GM18511 (cell line): Measurements from ENCODE around the gene SDF4.

Experiments used
- ATAC-seq: cut with Tn5 transposase; IDR thresholded peaks from one replicate; pipeline ENCODE4 v1.9.1; 2021; ENCODE audit warnings: mild to moderate bottlenecking, moderate library complexity; ENCODE audit not compliant: unreplicated experiment

Gene SDF4

DNA sequence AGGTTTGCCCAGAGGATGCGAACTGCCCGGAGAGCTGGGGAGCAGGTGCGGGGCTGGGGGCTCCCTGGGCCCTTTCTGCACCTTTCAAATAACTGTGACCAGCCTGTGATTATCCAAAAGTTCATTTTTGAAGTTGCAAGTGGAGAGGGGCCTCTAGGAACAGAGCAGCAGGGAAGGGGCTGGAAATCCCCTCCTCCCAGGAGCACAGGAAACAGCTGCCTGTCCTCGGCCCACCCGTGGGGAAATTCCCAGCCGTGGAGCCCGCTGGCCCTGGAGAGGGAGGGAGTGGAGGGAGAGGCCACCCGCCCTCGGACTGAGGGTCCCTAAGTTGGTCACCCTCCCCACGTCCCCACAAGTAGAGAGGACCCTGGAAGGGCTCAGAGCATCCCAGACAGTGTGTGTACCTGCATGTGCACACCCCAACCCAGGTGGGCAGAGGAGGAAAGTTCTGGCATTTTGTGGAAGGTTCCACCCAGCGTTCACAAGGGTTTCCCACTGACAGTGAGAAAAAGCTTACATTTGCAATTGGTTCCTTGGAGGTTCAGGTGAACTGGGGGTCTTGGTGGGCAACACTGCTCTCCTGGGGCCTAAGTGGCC, 16.6 kb downstream of the SDF4 start:
- no peak for ATAC-seq

DNA sequence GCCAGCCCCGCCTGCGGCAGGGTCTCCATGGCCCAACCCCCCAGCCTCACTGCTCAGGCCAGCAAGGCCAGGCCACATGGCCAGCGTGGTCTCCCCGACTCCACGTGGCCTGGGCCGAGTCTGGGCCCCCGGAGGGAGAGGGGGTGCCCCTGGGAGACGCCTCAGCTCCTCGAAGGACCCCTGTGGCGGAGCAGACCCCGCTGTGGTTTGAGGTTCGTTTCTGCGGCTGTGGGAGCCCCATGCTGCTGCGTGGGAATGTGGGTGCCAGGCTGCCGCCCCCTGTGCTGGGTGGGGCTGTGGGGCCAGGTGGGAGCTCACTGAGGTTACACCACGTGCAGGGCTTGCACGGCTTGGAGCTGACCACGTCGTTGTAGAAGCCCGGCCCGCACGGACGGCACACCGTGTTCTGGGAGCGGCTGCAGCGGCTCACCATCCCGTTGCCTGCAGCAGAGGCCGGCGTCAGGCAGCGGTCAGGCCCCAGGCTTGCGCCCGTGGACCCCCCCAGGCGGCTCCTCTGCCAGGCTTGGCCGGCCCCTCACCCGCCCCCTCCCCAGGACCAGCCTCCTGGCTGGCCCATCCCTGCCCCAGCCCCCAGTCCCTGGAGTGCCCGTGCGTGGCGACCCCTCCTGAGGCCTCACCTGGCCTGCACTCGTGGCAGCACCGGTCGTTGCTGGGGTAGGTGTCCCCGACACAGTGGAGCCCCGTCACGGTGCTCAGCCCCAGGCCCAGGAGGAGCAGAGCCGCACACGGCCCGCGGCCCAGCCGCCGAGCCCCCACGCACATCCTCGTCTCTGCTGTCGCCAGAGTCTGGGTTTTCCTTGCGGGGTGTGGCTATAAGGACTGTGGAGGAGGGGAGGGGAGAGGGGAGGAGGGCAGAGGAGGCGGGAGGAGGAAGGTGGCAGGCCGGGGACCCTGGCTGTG, 18.2 kb downstream of the SDF4 start, which contains the start of gene TNFRSF4:
TNFRSF4 (minus strand) TSS at position 809 of the 921 bp plus-strand sequence; CDS start at position 783, 26 bp downstream.
- no peak for ATAC-seq

DNA sequence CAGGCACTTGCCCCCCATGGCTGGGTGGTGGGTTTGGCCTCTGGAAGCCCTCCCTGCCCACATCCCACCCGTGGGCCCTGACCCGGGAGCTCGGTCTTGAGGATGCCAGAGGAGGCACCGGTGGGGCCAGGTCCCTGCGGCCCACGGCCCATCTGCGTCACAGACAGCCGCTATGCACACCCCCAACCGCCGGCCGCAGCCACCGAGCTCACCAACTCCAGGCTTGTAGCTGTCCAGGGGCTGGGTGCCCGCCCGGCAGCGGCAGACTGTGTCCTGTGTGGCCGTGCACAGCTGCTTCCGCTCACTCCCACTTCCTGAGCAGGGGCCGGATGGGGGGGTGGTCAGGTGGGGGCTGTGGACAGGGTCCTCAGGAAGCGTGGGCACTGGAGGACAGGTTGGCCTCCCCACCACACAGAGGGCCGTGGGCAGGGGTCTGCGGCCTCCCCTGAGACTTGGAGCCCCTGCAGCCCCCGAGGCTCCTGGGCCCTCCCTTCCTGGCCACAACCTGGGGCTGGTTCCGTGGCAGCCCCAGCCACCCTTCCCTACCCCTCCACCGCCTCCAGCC, 18.9 kb downstream of the SDF4 start:
- ATAC-seq = no peak

DNA sequence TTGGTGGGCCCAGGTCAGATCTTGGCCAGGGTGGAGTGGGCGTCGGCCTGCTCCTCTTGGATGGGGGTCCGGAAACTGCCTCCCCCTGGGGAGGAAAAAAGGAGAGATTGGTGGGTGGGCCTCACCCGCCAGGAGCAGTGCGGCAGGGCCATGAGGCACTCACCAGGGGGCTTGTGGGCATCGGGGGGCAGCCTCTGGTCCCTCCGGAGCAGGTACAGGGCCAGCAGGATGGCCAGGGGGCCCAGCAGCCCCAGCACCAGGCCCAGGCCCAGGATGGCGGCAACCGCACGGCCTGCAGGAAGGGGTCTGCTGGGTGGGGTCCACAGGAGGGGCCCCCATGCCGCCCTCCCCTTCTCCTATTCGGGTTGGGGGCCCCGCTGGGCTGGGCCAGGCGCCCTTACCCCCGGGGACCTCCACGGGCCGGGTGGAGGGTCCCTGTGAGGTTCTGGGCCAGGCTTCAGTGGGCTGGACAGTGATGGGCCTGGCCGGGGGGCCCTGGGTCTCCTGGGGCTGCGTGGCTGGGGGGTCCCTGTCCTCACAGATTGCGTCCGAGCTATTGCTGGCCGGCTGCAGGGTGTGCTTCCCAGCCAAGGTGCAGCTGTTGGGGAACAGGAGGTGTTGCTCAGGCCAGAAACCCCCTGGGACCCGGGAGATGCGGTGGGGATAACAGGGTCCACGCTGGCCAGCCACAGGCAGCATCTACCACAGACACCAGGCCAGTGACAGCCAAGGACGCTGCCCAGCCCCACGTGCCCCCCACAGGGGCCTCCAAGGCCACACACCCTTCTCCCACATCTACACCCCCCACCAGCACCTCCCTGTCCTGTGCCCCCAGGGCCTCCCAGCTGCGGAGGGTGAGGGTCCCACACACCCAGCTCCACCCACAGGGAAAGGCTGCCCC, 20.0 kb downstream of the SDF4 start:
- no peak for ATAC-seq

GRCh38 chr1:1210726-1211540, 20.9 kb downstream of the SDF4 start:
- ATAC-seq = no peak

DNA sequence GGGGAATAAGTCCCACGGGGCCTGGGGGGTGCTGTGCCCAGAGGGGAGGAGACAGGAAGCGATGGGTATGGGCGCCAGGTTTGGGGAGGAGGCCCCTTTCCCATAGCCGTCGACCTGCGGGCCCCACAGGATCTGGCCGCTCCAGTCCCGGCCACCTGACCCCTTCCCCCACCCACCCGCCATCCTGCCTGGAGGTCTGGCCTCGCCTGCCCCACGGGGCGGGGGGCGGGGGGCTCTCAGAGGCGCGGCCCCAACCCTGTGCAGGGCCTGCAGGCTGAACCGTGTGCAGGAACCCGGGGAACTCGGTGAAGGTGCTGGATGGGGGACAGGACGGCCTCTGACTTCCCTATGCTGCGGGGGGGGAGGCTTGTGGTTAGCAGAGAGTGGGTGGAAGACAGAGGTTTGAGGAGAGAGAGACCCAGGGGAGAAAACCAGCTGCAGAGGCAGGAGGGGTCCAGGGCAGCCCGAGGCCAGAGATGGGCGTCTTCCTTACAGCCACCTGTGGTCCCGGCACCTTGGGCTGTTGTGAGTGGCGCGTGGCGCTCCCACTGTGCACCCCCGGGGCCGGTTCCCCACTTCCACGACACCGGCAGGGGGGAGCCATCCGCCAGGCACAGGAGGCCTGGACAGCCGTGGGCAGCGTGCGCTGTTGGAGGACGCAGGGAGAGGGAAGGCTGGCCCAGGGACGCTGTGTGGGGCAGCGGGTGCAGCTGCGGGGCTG, 22.9 kb downstream of the SDF4 start:
- no peak for ATAC-seq

GRCh38 chr1:1207571-1207892, 24.3 kb downstream of the SDF4 start:
- ATAC-seq = no peak

- no peak for ATAC-seq
Measured at GRCh38 chr1:1206966-1207531, 24.8 kb downstream of the SDF4 start.

DNA sequence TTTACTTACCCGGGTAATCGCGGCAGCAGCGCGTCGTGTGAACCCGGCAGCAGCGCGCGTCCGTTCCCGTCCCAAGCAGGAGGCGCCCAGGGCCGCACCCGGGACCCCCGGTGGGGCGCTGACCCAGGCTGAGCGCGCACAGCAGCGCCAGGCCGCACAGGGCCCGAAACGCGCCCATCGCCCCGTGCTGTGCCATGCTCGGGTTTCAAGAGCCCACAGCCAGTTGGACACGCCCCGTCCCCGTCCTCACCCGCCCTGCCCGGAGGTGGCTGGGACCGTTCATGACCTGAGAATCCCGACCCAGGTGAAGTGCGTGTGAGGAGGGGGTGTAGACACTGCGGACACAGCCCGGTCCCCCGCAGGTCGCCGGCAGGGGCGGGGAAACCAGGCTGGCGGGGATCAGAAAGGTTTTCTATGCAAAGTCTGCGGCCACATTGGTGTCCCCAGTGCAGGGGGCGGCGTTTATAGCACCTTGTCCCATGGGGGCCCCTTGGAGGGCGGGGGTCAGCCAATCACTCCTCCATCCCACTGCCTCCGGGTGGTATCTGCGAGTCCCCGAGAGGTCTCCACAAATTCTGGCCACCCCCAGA, 25.3 kb downstream of the SDF4 start, which contains the start of gene TNFRSF18:
TNFRSF18 (minus strand) TSS at position 217 of the 590 bp plus-strand sequence; CDS start at position 196, 21 bp downstream.
- no peak for ATAC-seq

DNA sequence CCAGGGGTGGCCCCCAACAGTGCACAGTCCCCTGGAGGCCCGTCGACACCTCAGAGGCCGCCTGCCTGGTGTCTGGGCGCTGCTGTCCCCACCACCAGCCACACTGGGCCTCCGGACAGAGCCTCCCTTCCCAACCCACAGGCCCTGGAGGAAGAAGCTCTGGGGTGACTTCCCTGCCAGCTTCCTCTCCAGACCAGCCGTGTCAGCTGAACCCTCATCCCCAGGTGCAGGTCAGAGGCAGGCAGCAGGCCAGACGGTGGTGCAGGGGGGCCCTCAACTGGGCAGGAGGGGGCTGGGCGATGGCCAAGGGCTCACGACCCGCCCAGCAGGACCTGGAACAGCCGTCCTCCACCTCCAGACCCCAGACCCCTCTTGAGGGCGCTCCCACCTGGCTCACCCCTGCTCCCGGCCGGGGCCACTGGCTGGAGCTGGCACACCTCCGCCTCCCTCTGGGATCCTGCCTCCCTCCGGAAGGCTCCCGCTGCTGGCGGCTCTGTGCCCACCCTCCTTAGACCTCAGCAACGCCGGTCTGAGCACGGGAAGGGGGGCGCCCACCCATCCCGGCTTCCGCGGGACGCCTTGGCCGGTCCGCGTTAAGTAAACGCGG, 25.9 kb downstream of the SDF4 start:
- no peak for ATAC-seq

DNA sequence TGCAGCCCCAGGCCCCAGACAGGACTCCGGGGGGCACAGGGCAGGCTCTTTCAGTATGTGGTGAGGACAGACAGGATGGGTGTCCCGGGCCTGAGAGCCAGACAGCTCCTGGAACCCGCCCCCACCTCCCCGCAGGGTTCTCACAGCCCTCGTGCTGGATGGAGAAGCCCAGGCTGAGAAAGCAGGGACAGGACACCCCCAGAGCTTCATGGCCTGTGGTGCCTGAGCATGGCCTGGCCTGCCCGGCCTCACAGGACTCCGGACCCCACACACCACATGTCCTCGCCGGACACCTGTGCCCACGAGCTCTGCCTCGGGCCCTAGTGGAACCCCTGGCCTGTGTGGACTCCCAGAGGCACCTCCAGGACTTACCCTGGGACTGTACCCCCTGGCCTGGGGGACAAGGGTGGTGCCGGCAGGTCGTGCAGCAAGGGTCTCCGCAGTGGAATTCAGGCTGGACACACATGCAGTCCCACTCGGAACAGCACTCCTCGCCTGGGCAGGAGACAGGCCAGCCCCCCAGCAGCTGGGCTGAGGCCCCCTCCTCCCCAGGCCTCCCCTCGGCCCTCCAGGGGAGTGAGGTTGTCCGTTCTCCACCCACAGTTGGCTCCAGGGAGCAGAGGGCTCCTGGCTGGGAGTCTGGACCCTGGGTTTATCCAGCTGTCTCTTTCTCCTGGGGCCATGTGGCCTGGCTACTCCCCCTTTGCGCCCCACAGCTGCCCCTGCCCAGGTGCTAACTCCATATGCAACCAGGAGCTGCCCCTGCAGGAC, 26.6 kb downstream of the SDF4 start:
- no peak for ATAC-seq

DNA sequence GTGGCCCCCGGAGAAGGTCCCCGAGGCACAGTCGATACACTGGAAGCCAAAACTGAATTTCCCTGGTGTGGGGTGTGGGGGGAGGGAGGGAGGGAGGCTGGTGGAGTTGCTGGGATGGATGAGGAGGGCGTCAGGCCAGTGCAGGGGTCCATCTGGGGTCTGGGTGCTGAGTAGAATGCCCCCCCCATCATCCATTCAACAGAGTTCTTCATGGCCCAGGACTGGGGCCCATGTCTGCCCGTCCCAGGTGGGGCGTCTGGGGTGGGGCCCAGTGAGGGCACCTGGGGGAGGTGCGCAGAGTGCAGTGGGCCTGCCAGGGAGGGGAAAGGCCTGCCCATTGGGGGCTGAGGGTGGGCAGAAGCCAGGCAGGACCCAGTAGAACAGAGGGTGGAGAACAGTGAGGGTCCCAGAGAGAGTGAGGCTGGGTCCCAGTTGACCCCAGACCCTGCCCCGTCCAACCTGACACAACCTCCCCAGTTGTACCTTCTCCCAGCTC, 27.3 kb downstream of the SDF4 start:
- no peak for ATAC-seq

- ATAC-seq = no peak
Measured at GRCh38 chr1:1203561-1204424, 28.0 kb downstream of the SDF4 start.

DNA sequence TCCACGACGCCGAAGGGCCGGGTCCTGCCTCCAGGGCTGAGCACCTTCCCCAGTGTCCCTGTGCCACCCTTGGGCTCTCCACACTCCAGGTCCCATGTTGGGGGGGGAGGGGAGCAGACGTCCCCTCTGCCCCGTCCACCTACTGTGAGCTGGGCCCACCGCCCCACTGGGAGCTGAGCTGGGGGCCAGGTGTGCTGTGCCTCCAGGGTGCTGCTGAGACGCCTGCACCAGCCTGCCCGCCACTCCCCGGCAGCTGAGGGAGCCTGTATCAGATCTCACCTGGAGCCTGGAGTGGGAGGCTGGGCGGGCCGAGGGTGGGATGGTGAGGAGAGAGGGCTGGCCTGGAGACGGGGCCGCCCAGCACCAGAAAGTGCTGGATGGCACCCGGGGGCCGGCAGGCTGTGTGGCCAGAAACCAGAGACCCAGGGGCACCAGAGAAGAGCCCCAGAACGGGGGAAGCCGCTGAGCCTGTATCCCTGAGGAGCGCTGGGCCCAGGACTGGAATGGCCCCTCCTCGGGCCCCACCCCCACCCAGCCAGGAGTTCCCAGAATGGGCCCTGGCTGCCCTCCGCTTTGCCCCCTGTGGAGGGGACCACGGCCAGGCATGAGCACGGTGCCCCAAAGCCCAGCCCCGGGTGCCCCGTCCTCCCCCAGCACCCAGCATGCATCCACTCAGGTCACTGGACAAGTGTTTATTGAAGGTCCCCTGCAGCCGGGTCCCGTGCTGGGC, 28.8 kb downstream of the SDF4 start:
- ATAC-seq = no peak

DNA sequence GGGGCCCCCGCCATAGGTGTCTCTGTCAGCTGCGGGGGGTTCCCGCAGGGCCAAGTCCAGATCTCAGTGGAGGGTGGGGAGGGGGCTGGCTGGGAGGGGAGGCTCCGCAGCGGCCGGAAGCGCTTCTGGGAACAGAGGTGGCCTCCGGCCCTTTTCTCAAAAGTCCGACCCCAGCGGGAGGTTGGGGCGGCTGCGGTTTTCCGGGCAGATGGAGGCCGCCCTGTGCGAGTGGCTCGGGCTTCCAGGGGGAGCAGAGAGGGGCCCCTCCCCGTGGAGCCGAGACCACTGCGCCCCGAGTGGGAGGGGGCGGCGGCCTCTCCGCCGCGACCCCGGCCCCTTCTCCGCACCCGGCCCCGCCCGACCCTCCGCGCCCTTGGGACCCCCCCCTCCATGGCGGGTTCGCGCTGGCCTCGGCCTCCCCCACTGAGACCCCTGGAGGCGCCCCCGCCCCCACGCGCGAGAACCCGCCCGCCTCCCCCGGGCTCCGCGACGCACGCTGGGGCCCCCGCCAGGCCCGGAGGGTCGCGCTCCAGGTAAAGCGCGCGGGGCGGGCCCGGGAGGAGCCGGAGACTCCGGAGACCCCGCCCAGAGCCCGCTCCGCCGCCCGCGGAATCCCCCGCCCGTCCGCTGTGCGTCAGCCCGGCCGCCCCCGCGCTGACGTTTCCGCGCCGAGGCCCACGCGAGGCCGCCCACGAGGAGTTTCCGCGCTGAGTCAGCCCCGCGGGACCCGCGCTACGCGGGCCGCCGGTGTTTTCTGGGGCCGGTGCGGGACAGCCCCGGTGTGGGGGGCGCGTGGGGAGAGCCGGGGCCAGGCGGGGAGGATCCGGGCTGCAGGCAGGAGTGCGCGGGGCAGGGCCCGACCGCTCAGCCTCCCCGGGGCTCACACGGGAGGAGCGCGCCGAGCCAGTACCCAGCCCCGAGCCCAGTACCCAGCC, 30.7 kb downstream of the SDF4 start:
- ATAC-seq = peak; percentile 65
